IMR-90 (cell line): ENCODE results near the gene FGF2. TPM values are rescaled to one million over a fixed set of nuclear protein-coding genes. Genes with fewer than 3 reads are reported as not detected.
A peak's percentile ranks its signal among the peaks of the same experiment; 100 is the strongest.

ENCODE experiments used
- ATAC-seq: fragments of 200-7000 bp; cut with Tn5 transposase; 2 replicates; pipeline ENCODE4 v1.9.1; 2020; ENCODE audit warnings: low read depth, mild to moderate bottlenecking, moderate library complexity
- BruUV-seq: library from RNA; stranded (reverse); fragments of 400-500 nt; replicated peaks from 2 replicates; lab custom pipeline; 2021; lab: Mats Ljungman, UMichigan
- CTCF ChIA-PET: fragments of 300-600 bp; formaldehyde crosslinking; extraction: SDS; loops from one replicate; lab custom pipeline; 2021; ENCODE audit warnings: antibody characterized with exemption; lab: Yijun Ruan, JAX
- POLR2A ChIA-PET: fragments of 300-600 bp; sonication (Branson Sonifier 250); formaldehyde crosslinking; loops from one replicate; lab custom pipeline; 2022; ENCODE audit warnings: antibody characterized with exemption; ENCODE audit not compliant: unreplicated experiment; lab: Charles Lee
- DNase-seq: peaks from one replicate; pipeline ENCODE4 v3.0.0; 2013
- H2AFZ ChIP-seq: replicated peaks from 2 replicates; pipeline ENCODE3; 2013; ENCODE audit warnings: low read length, mild to moderate bottlenecking; ENCODE audit not compliant: poor library complexity
- H2AK5ac ChIP-seq: 2 replicates; pipeline ENCODE4 v1.6.1; 2013; ENCODE audit warnings: low read depth, low read length, inconsistent platforms
- H2AK9ac ChIP-seq: replicated peaks from 2 replicates; pipeline ENCODE3; 2013; ENCODE audit warnings: mild to moderate bottlenecking, low read depth, low read length, moderate library complexity; ENCODE audit not compliant: poor library complexity
- H2BK120ac ChIP-seq: 2 replicates; pipeline ENCODE4 v1.6.1; 2013; ENCODE audit warnings: low read depth, low read length, inconsistent platforms
- H2BK15ac ChIP-seq: 3 replicates; pipeline ENCODE4 v1.6.1; 2013; ENCODE audit warnings: low read depth, low read length, inconsistent platforms
- H2BK20ac ChIP-seq: 2 replicates; pipeline ENCODE4 v1.6.1; 2013; ENCODE audit warnings: low read depth, mild to moderate bottlenecking, inconsistent platforms, low read length, moderate library complexity
- H2BK5ac ChIP-seq: 2 replicates; pipeline ENCODE4 v1.6.1; 2013; ENCODE audit warnings: mild to moderate bottlenecking, low read depth, low read length, inconsistent platforms; ENCODE audit not compliant: poor library complexity, severe bottlenecking
- H3K14ac ChIP-seq: replicated peaks from 2 replicates; pipeline ENCODE4 v1.6.1; 2013; ENCODE audit warnings: low read depth, low read length, inconsistent platforms
- H3K18ac ChIP-seq: 2 replicates; pipeline ENCODE4 v1.6.1; 2013; ENCODE audit warnings: low read depth, low read length, control low read depth
- H3K23ac ChIP-seq: 2 replicates; pipeline ENCODE4 v1.6.1; 2013; ENCODE audit warnings: low read depth, low read length, inconsistent platforms
- H3K27ac ChIP-seq: 2 replicates; pipeline ENCODE4 v1.5.1; 2013; ENCODE audit warnings: mild to moderate bottlenecking, control low read depth, low read length; ENCODE audit not compliant: insufficient read depth
- H3K27me3 ChIP-seq: 2 replicates; pipeline ENCODE4 v1.6.1; 2013; ENCODE audit warnings: low read length; ENCODE audit not compliant: control insufficient read depth, insufficient read depth
- H3K36me3 ChIP-seq: 2 replicates; pipeline ENCODE4 v1.6.1; 2013; ENCODE audit warnings: low read length, mixed read lengths; ENCODE audit not compliant: control insufficient read depth, insufficient read depth
- H3K4ac ChIP-seq: 2 replicates; pipeline ENCODE4 v1.6.1; 2013; ENCODE audit warnings: low read depth, low read length, inconsistent platforms
- H3K4me1 ChIP-seq: 2 replicates; pipeline ENCODE4 v1.6.1; 2013; ENCODE audit warnings: low read length, mixed read lengths; ENCODE audit not compliant: control insufficient read depth, insufficient read depth
- H3K4me2 ChIP-seq: 2 replicates; pipeline ENCODE4 v1.6.1; 2013; ENCODE audit warnings: low read depth, mild to moderate bottlenecking, control low read depth, low read length, moderate library complexity
- H3K4me3 ChIP-seq: 2 replicates; pipeline ENCODE4 v1.5.1; 2013; ENCODE audit warnings: low read depth, mild to moderate bottlenecking, control low read depth, low read length, moderate library complexity; ENCODE audit not compliant: insufficient read depth
- H3K56ac ChIP-seq: 2 replicates; pipeline ENCODE4 v1.6.1; 2013; ENCODE audit warnings: low read length, inconsistent platforms; ENCODE audit not compliant: insufficient read depth; ENCODE audit errors: extremely low read depth
- H3K79me1 ChIP-seq, 2 experiments: 2 replicates each; pipeline ENCODE4 v1.6.1; 2013; ENCODE audit warnings: low read length in 2 of 2, inconsistent platforms in 1 of 2, low read depth in 1 of 2
- H3K9ac ChIP-seq: 2 replicates; pipeline ENCODE4 v1.6.1; 2013; ENCODE audit warnings: low read depth, low read length, control low read depth
- H3K9me1 ChIP-seq: 2 replicates; pipeline ENCODE4 v1.6.1; 2013; ENCODE audit warnings: low read length, inconsistent platforms; ENCODE audit not compliant: insufficient read depth
- H3K9me3 ChIP-seq: 2 replicates; pipeline ENCODE4 v1.6.1; 2013; ENCODE audit warnings: low read length; ENCODE audit not compliant: control insufficient read depth, insufficient read depth
- H4K20me1 ChIP-seq: 2 replicates; pipeline ENCODE4 v1.6.1; 2013; ENCODE audit warnings: low read length, inconsistent platforms; ENCODE audit not compliant: insufficient read depth
- H4K5ac ChIP-seq: 2 replicates; pipeline ENCODE4 v1.6.1; 2013; ENCODE audit warnings: mild to moderate bottlenecking, low read depth, low read length, control low read depth
- H4K8ac ChIP-seq, 2 experiments: 2 replicates each; pipeline ENCODE4 v1.6.1; 2013; ENCODE audit warnings: low read depth in 2 of 2, low read length in 2 of 2, control low read depth in 1 of 2, inconsistent platforms in 1 of 2
- H4K91ac ChIP-seq: 2 replicates; pipeline ENCODE4 v1.6.1; 2013; ENCODE audit warnings: low read depth, low read length, inconsistent platforms; ENCODE audit not compliant: insufficient read depth
- CEBPB ChIP-seq: IDR thresholded peaks from 2 replicates; pipeline ENCODE4 v1.6.1; 2012; ENCODE audit warnings: low read depth, low read length, improper control_type of control experiment
- CHD1 ChIP-seq: IDR thresholded peaks from 2 replicates; pipeline ENCODE4 v1.6.1; 2012; ENCODE audit warnings: low read depth, low read length, improper control_type of control experiment
- ELK1 ChIP-seq: fragments of 150-350 bp; IDR thresholded peaks from 2 replicates; pipeline ENCODE4 v1.6.1; 2016; ENCODE audit warnings: low read depth, mild to moderate bottlenecking, low read length, moderate library complexity, borderline replicate concordance
- FOS ChIP-seq: fragments of 150-350 bp; IDR thresholded peaks from 2 replicates; pipeline ENCODE4 v1.6.1; 2016; ENCODE audit warnings: low read depth, low read length
- MAFK ChIP-seq: IDR thresholded peaks from 2 replicates; pipeline ENCODE4 v1.6.1; 2012; ENCODE audit warnings: low read depth, low read length, improper control_type of control experiment
- MXI1 ChIP-seq: IDR thresholded peaks from 2 replicates; pipeline ENCODE4 v1.6.1; 2012; ENCODE audit warnings: low read depth, mild to moderate bottlenecking, low read length, moderate library complexity, borderline replicate concordance
- NFE2L2 ChIP-seq: fragments of 150-350 bp; IDR thresholded peaks from 2 replicates; pipeline ENCODE4 v1.6.1; 2016; ENCODE audit warnings: low read depth, mild to moderate bottlenecking, low read length
- POLR2A ChIP-seq: IDR thresholded peaks from 2 replicates; pipeline ENCODE4 v1.6.1; 2012; ENCODE audit warnings: mild to moderate bottlenecking, low read depth, low read length
- RAD21 ChIP-seq: IDR thresholded peaks from 2 replicates; pipeline ENCODE4 v1.6.1; 2012; ENCODE audit warnings: low read length, improper control_type of control experiment
- SMC3 ChIP-seq: fragments of 150-350 bp; IDR thresholded peaks from 2 replicates; pipeline ENCODE4 v1.6.1; 2016; ENCODE audit warnings: low read depth, mild to moderate bottlenecking, antibody characterized with exemption, low read length, moderate library complexity
- USF2 ChIP-seq: fragments of 150-350 bp; IDR thresholded peaks from 2 replicates; pipeline ENCODE4 v1.6.1; 2017; ENCODE audit warnings: mild to moderate bottlenecking, antibody characterized with exemption, low read length, low read depth
- WGBS, 2 experiments: methylation state at CpG; one replicate each; pipeline versions ENCODE4 v1.1.5 to v1.1.7; 2013; ENCODE audit warnings: missing lambda C conversion rate in 2 of 2; ENCODE audit not compliant: insufficient read length in 1 of 2; ENCODE audit errors: extremely low coverage in 2 of 2; 5-methylcytosine and 5-hydroxymethylcytosine counted together
- dilution Hi-C: fragments of 300-500 bp; cut with HindIII; formaldehyde crosslinking; loops from one replicate; pipeline ENCODE4 v1.14.3; 2018; ENCODE audit warnings: low sequenced_read_pairs; ENCODE audit not compliant: unreplicated experiment
- in situ Hi-C: fragments of 300-500 bp; cut with MboI; formaldehyde crosslinking; loops from 3 replicates; pipeline ENCODE4 v1.14.3; 2019; ENCODE audit warnings: low sequenced_read_pairs, inconsistent platforms, mixed read lengths
- intact Hi-C: fragments of 100-400 bp; cut with micrococcal nuclease; formaldehyde crosslinking; loops from 2 replicates; pipeline ENCODE4 v1.10.0; 2022
- polyA plus RNA-seq, 3 experiments: library from polyadenylated mRNA; depleted of rRNA; stranded (reverse); fragments of >200 nt; gene quantifications; 2 replicates each; pipeline ENCODE4 v1.2.3, GENCODE V29; 2012; ENCODE audit warnings: low replicate concordance in 1 of 3
- total RNA-seq: library from RNA; depleted of rRNA; stranded (reverse); fragments of >200 nt; gene quantifications from 2 replicates; pipeline ENCODE4 v1.2.3, GENCODE V29; 2012
- TF ChIP-seq, protein P1 (sequence below): conservative IDR thresholded peaks from 2 replicates; pipeline ENCODE4 v1.5.1; 2012; ENCODE audit warnings: mild to moderate bottlenecking, low read depth, low read length, improper control_type of control experiment

The FGF2 gene
- total and polyA plus RNA-seq, 2 of the 4 experiments (the other 2 are of a cell fraction) = 12.9 to 27.1 TPM

DNA sequence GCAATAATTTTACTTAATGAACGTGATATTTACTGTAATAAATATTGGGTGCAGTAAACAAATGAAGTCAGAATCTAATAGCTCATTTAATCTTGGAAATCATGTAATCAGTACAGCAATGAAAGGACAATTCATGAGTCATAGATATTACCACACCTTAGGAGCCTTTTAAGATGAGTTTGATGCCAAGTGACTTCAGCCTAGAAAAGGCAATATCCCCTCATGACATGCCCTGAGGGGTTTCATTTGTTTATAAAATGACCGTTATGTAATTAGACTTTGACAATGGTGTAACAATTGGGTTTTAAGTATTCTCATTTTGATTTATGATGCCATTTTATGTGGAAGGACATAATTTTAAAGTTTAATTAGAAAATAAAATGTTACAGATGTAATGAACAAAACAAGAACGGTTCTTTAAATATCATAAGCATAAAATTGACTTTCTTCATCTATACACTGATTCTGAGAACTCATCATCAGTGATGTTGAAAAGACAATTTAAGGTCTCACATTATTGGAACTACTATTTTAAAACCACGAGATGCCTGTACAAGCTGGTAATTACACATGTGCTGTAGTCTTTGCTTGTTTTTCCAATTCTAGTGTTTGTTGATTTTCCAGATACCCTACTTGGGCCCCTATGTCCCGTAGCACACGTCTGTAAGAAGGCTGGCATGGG is 5.0 kb downstream of the FGF2 start:
- peaks cover 16% of the 10 kb centered on the region for H3K4me1 ChIP-seq
- peak; percentile 44 for DNase-seq
- intact Hi-C loops = loop anchor here (2.0 to 10.0 kb wide), 3 partner anchors 13 to 227 kb away; no protein-coding TSS in a partner anchor

More for the DNA sequence above, 5.0 kb downstream of the FGF2 start:
- no peak overlapping the region for H2BK120ac ChIP-seq
- ChIA-PET CTCF (interaction anchor here (0.8 kb wide), 1 partner anchor 61 kb away, joined by 3 read pairs; no protein-coding TSS in a partner anchor), POLR2A (interaction anchor here (0.6 kb wide), 1 partner anchor 51 kb away, joined by 5 read pairs; no protein-coding TSS in a partner anchor)
- H4K5ac ChIP-seq = no peak overlapping the region
- in situ Hi-C loops = no loop called here
- no peak overlapping the region for H2BK15ac ChIP-seq
- no CpG with 5 or more reads among the region's 6 CpGs for WGBS, 2 experiments
- H2BK5ac ChIP-seq = peak overlapping the region; percentile 10
- H2AK5ac ChIP-seq = no peak overlapping the region
- ATAC-seq = no peak
- no peak overlapping the region for H3K4ac ChIP-seq
- H3K36me3 ChIP-seq = peaks cover 10% of the 10 kb centered on the region
- H2BK20ac ChIP-seq = no peak overlapping the region
- dilution Hi-C loops = no loop called here
- no peak overlapping the region for H4K8ac ChIP-seq
- TF ChIP-seq FOS = peak; percentile 46; the same call in 1 of the 2 replicates
- TF ChIP-seq CHD1 = no peak
- TF ChIP-seq USF2 = no peak
- TF ChIP-seq ELK1 = no peak
- no peak for TF ChIP-seq NFE2L2
- TF ChIP-seq POLR2A = no peak
- TF ChIP-seq CEBPB = peak; percentile 69
- no peak for TF ChIP-seq MAFK
- no peak for TF ChIP-seq SMC3
- TF ChIP-seq MXI1 = no peak
- TF ChIP-seq, protein P1, sequence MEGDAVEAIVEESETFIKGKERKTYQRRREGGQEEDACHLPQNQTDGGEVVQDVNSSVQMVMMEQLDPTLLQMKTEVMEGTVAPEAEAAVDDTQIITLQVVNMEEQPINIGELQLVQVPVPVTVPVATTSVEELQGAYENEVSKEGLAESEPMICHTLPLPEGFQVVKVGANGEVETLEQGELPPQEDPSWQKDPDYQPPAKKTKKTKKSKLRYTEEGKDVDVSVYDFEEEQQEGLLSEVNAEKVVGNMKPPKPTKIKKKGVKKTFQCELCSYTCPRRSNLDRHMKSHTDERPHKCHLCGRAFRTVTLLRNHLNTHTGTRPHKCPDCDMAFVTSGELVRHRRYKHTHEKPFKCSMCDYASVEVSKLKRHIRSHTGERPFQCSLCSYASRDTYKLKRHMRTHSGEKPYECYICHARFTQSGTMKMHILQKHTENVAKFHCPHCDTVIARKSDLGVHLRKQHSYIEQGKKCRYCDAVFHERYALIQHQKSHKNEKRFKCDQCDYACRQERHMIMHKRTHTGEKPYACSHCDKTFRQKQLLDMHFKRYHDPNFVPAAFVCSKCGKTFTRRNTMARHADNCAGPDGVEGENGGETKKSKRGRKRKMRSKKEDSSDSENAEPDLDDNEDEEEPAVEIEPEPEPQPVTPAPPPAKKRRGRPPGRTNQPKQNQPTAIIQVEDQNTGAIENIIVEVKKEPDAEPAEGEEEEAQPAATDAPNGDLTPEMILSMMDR = no peak
- no peak for TF ChIP-seq RAD21
- no peak overlapping the region for H4K91ac ChIP-seq
- no peaks in the 10 kb centered on the region for H3K27me3 ChIP-seq
- H2AFZ ChIP-seq = no peak overlapping the region
- H3K9me3 ChIP-seq = no peaks in the 10 kb centered on the region
- peaks cover 3 to 70% of the 10 kb centered on the region in 2 experiments; a peak in 2 of 4 replicates for H3K79me1 ChIP-seq
- BruUV-seq = no TSS peak
- peaks cover 12% of the 10 kb centered on the region for H3K9me1 ChIP-seq
- H3K23ac ChIP-seq = peak overlapping the region; percentile 46; the same call in 1 of the 2 replicates
- no peak overlapping the region for H3K56ac ChIP-seq
- no peak overlapping the region; the same call in 1 of the 2 replicates for H3K14ac ChIP-seq
- H3K4me3 ChIP-seq = no peak overlapping the region
- H3K4me2 ChIP-seq = peak overlapping the region; percentile 20; the same call in 1 of the 2 replicates
- no peak overlapping the region for H3K27ac ChIP-seq
- peaks cover 59% of the 10 kb centered on the region for H4K20me1 ChIP-seq
- H3K18ac ChIP-seq = no peak overlapping the region
- H2AK9ac ChIP-seq = no peak overlapping the region
- H3K9ac ChIP-seq = no peak overlapping the region
